K562 (cell line): ENCODE results near the gene ARL8A. TPM values are rescaled to one million over a fixed set of nuclear protein-coding genes. Genes with fewer than 3 reads are reported as not detected.
A peak's percentile ranks its signal among the peaks of the same experiment; 100 is the strongest.

Experiments
- ARID3A ChIP-seq: IDR thresholded peaks from 2 replicates; pipeline ENCODE4 v1.6.1; 2012; ENCODE audit warnings: low read depth, low read length, improper control_type of control experiment, borderline replicate concordance
- ATF1 ChIP-seq, 2 experiments: fragments of 450-650 bp in 1 of 2; IDR thresholded peaks; 2 replicates each; pipeline ENCODE4 v1.6.1; 2016; ENCODE audit warnings: missing compliant biosample characterization in 1 of 2, missing genetic modification characterization in 1 of 2
- ELK1 ChIP-seq: sonication (generic); formaldehyde crosslinking; IDR thresholded peaks from 2 replicates; pipeline ENCODE4 v1.8.1; 2022; ENCODE audit warnings: missing genetic modification reagents
- EP400 ChIP-seq: fragments of 450-650 bp; IDR thresholded peaks from 2 replicates; pipeline ENCODE4 v1.6.1; 2017; ENCODE audit warnings: antibody characterized with exemption, mild to moderate bottlenecking, moderate library complexity
- GTF3C2 ChIP-seq: IDR thresholded peaks from 3 replicates; pipeline ENCODE4 v1.6.1; 2011; ENCODE audit warnings: borderline replicate concordance, mild to moderate bottlenecking, moderate library complexity; ENCODE audit not compliant: insufficient read length; ENCODE audit errors: extremely low read depth
- KAT7 ChIP-seq: sonication (generic); formaldehyde crosslinking; IDR thresholded peaks from 2 replicates; pipeline ENCODE4 v1.8.0; 2022; ENCODE audit warnings: missing genetic modification reagents, mild to moderate bottlenecking, borderline replicate concordance
- LCOR ChIP-seq: sonication (generic); formaldehyde crosslinking; IDR thresholded peaks from 2 replicates; pipeline ENCODE4 v1.8.0; 2022; ENCODE audit warnings: mild to moderate bottlenecking, missing genetic modification reagents
- MAZ ChIP-seq, 2 experiments: fragments of 450-650 bp in 1 of 2; sonication (generic) in 1 of 2; formaldehyde crosslinking; IDR thresholded peaks in 1 of 2; conservative IDR thresholded peaks in 1 of 2; 2 replicates each; pipeline versions ENCODE4 v1.4.0 to v1.5.0; 2020; ENCODE audit warnings: mild to moderate bottlenecking in 1 of 2, missing genetic modification reagents in 1 of 2
- MBD2 ChIP-seq: sonication (generic); IDR thresholded peaks from 2 replicates; pipeline ENCODE4 v1.6.1; 2016; ENCODE audit warnings: low read depth, borderline replicate concordance
- MED1 ChIP-seq: sonication (generic); formaldehyde crosslinking; IDR thresholded peaks from 2 replicates; pipeline ENCODE4 v1.8.1; 2023; ENCODE audit warnings: missing genetic modification reagents, borderline replicate concordance
- MXI1 ChIP-seq: IDR thresholded peaks from 2 replicates; pipeline ENCODE4 v1.6.1; 2011; ENCODE audit warnings: low read depth, mild to moderate bottlenecking, improper control_type of control experiment, low read length
- PHB2 ChIP-seq: fragments of 450-650 bp; IDR thresholded peaks from 2 replicates; pipeline ENCODE4 v1.6.1; 2017; ENCODE audit warnings: low read depth
- PHF8 ChIP-seq: fragments of 200-600 bp; sonication (generic); IDR thresholded peaks from 2 replicates; pipeline ENCODE4 v1.6.1; 2012; ENCODE audit warnings: mixed run types, mild to moderate bottlenecking, inconsistent platforms, low read length, moderate library complexity, borderline replicate concordance
- SUPT5H ChIP-seq: fragments of 450-650 bp; IDR thresholded peaks from 2 replicates; pipeline ENCODE4 v1.6.1; 2016
- TRIM24 ChIP-seq, 2 experiments: fragments of 450-650 bp; IDR thresholded peaks; 2 replicates each; pipeline ENCODE4 v1.6.1; 2016
- TRIM28 ChIP-seq: fragments of 450-650 bp; IDR thresholded peaks from 2 replicates; pipeline ENCODE4 v1.6.1; 2017
- ZBTB49 ChIP-seq: sonication (generic); formaldehyde crosslinking; IDR thresholded peaks from 2 replicates; pipeline ENCODE4 v1.8.0; 2022; ENCODE audit warnings: missing genetic modification reagents, mild to moderate bottlenecking, borderline replicate concordance
- ZKSCAN8 ChIP-seq: fragments of 200-800 bp; sonication (Bioruptor generic); IDR thresholded peaks from 2 replicates; pipeline ENCODE4 v1.6.1; 2016; ENCODE audit warnings: missing genetic modification characterization, missing compliant biosample characterization
- ZNF224 ChIP-seq: sonication (generic); formaldehyde crosslinking; IDR thresholded peaks from 2 replicates; pipeline ENCODE4 v1.8.0; 2022; ENCODE audit warnings: mild to moderate bottlenecking, missing genetic modification reagents
- ZNF584 ChIP-seq: fragments of 200-800 bp; sonication (Bioruptor generic); IDR thresholded peaks from 2 replicates; pipeline ENCODE4 v1.6.1; 2016; ENCODE audit warnings: low read depth, mild to moderate bottlenecking, missing genetic modification characterization, missing compliant biosample characterization
- polyA plus RNA-seq, 8 experiments: library from polyadenylated mRNA; depleted of rRNA in 4 of 8; stranded (reverse) in 5 of 8; unstranded in 3 of 8; fragments of >200 nt; fragmentation: Nextera tagmentation in 2 of 8; fragmentation: Illumina TruSeq in 1 of 8; extraction: Ambion mirVana in 2 of 8; extraction: Trizol in 1 of 8; gene quantifications; 2 replicates each; pipeline versions ENCODE4 v1.2.1 to v1.2.3, GENCODE V29; 2011 to 2014; ENCODE audit warnings: inconsistent platforms in 1 of 8, missing spikeins in 1 of 8
- total RNA-seq, 7 experiments: library from RNA; depleted of rRNA in 6 of 7; stranded (reverse); fragments of >200 nt in 6 of 7; fragmentation: Illumina TruSeq in 2 of 7; extraction: Trizol in 2 of 7; gene quantifications; 2 replicates each; pipeline versions ENCODE4 v1.2.1 to v1.2.3, GENCODE V29; 2011 to 2021; ENCODE audit warnings: low replicate concordance in 1 of 7

Gene ARL8A
- total and polyA plus RNA-seq, 9 of the 15 experiments (the other 6 are each of a cell fraction or from before 2014, with no cell fraction given) = 0.17 to 27.3 (median 15.6) TPM

GRCh38 chr1:202105571-202106339 lies 38.8 kb downstream of the ARL8A start (continued):
- TF ChIP-seq GTF3C2 = no peak
- no peak for TF ChIP-seq ZKSCAN8 (CRISPR knock-in tag)
- no peak for TF ChIP-seq ZNF584 (CRISPR knock-in tag)
- TF ChIP-seq EP400 = no peak; the same call in 1 of the 2 replicates
- no peak for TF ChIP-seq KAT7 (CRISPR knock-in tag)
- 0 out of 2 replicates have a peak, but pooled peaks have one; percentile 30 for TF ChIP-seq MBD2
- no peak for TF ChIP-seq MXI1
- no peak for TF ChIP-seq TRIM28
- TF ChIP-seq LCOR (CRISPR knock-in tag) = no peak
- no peak for TF ChIP-seq MAZ (CRISPR knock-in tag; conservative IDR thresholded peaks at IDR 0.05 in 1 of 2, IDR thresholded peaks at IDR 0.05 in 1 of 2)
- TF ChIP-seq ARID3A = no peak
- no peak for TF ChIP-seq PHB2
- TF ChIP-seq ELK1 = no peak
- peak; percentile 39; the same call in 1 of the 2 replicates for TF ChIP-seq ATF1 (CRISPR knock-in tag; IDR thresholded peaks at IDR 0.05)
- TF ChIP-seq ATF1 (tag; IDR thresholded peaks at IDR 0.05) = peak; percentile 97
- no peak for TF ChIP-seq MED1 (CRISPR knock-in tag)
- TF ChIP-seq TRIM24 (IDR thresholded peaks at IDR 0.05) = no peak
- TF ChIP-seq PHF8 = peak; percentile 28; the same call in 1 of the 2 replicates
- no peak for TF ChIP-seq SUPT5H
- TF ChIP-seq ZBTB49 = no peak
- no peak for TF ChIP-seq ZNF224
